Measurements from ENCODE around the gene OR1L6. TPM values are rescaled to one million over a fixed set of nuclear protein-coding genes. Genes with fewer than 3 reads are reported as not detected.

The OR1L6 gene
- not detected for total RNA-seq
- long read RNA-seq = 0 reads

GRCh38 chr9:122742003-122742402 is at the start of gene OR1L6:
OR1L6 (plus strand) TSS chr9:122742303; CDS start chr9:122749848, 7,545 bp downstream.
- intact Hi-C loops (cut with DNase I) = no loop called here
- no peak for ATAC-seq (ENCODE audit: poor library complexity)
- DNase-seq = no peak

- no peak for DNase-seq
- no peak for ATAC-seq (ENCODE audit: poor library complexity)
- intact Hi-C loops (cut with DNase I) = no loop called here
Measured at GRCh38 chr9:122695696-122696095, 46.4 kb upstream of the OR1L6 start.

- DNase-seq (no peak), ATAC-seq (ENCODE audit: poor library complexity) (no peak)
- intact Hi-C loops (cut with DNase I) = no loop called here
Measured at GRCh38 chr9:122718038-122718437, 24.1 kb upstream of the OR1L6 start.

- intact Hi-C loops (cut with DNase I) = no loop called here
- ATAC-seq (ENCODE audit: poor library complexity) = no peak
Measured at GRCh38 chr9:122719218-122719617, 22.9 kb upstream of the OR1L6 start.

GRCh38 chr9:122723690-122724089 is 18.4 kb upstream of the OR1L6 start, which contains the start of gene OR1L4:
OR1L4 (plus strand) TSS chr9:122723990; CDS start chr9:122723990, 0 bp downstream.
- DNase-seq (no peak), ATAC-seq (ENCODE audit: poor library complexity) (no peak)
- intact Hi-C loops (cut with DNase I) = no loop called here

More at GRCh38 chr9:122719218-122719617, 22.9 kb upstream of the OR1L6 start:
- DNase-seq = no peak

- intact Hi-C loops (cut with DNase I) = no loop called here
- DNase-seq (no peak), ATAC-seq (ENCODE audit: poor library complexity) (no peak)
Measured at GRCh38 chr9:122754825-122755224, 12.7 kb downstream of the OR1L6 start.

- ATAC-seq (ENCODE audit: poor library complexity) = no peak
- DNase-seq = no peak
Measured at GRCh38 chr9:122767817-122768216, 25.7 kb downstream of the OR1L6 start.

GRCh38 chr9:122777052-122777451 is 34.9 kb downstream of the OR1L6 start:
- ATAC-seq (ENCODE audit: poor library complexity) (no peak), DNase-seq (no peak)
- intact Hi-C loops (cut with DNase I) = no loop called here

More at GRCh38 chr9:122767817-122768216, 25.7 kb downstream of the OR1L6 start:
- intact Hi-C loops (cut with DNase I) = no loop called here

- DNase-seq (no peak), ATAC-seq (ENCODE audit: poor library complexity) (no peak)
- intact Hi-C loops (cut with DNase I) = no loop called here
Measured at GRCh38 chr9:122777935-122778627, 36.0 kb downstream of the OR1L6 start.

- intact Hi-C loops (cut with DNase I) = no loop called here
Measured at GRCh38 chr9:122779181-122779580, 37.1 kb downstream of the OR1L6 start.

GRCh38 chr9:122780026-122780425 is 37.9 kb downstream of the OR1L6 start:
- intact Hi-C loops (cut with DNase I) = no loop called here
- no peak for ATAC-seq (ENCODE audit: poor library complexity)

More at GRCh38 chr9:122779181-122779580, 37.1 kb downstream of the OR1L6 start:
- ATAC-seq (ENCODE audit: poor library complexity) (no peak), DNase-seq (no peak)

GRCh38 chr9:122781671-122782070 is 39.6 kb downstream of the OR1L6 start:
- intact Hi-C loops (cut with DNase I) = no loop called here
- DNase-seq (no peak), ATAC-seq (ENCODE audit: poor library complexity) (no peak)

More at GRCh38 chr9:122780026-122780425, 37.9 kb downstream of the OR1L6 start:
- DNase-seq = no peak

- no peak for ATAC-seq (ENCODE audit: poor library complexity)
- intact Hi-C loops (cut with DNase I) = no loop called here
- no peak for DNase-seq
Measured at GRCh38 chr9:122785269-122785668, 43.2 kb downstream of the OR1L6 start.

- ATAC-seq (ENCODE audit: poor library complexity) (no peak), DNase-seq (no peak)
- intact Hi-C loops (cut with DNase I) = no loop called here
Measured at GRCh38 chr9:122786338-122786737, 44.2 kb downstream of the OR1L6 start.

GRCh38 chr9:122788831-122789230 is 46.7 kb downstream of the OR1L6 start, which contains the start of gene OR5C1:
OR5C1 (plus strand) TSS chr9:122788933; CDS start chr9:122788933, 0 bp downstream.
- no peak for DNase-seq
- no peak for ATAC-seq (ENCODE audit: poor library complexity)
- intact Hi-C loops (cut with DNase I) = no loop called here

- ATAC-seq (ENCODE audit: poor library complexity) (no peak), DNase-seq (no peak)
Measured at GRCh38 chr9:122789256-122790046, 47.3 kb downstream of the OR1L6 start.

GRCh38 chr9:122791872-122792669 is 50.0 kb downstream of the OR1L6 start:
- ATAC-seq (ENCODE audit: poor library complexity) (no peak), DNase-seq (no peak)
- intact Hi-C loops (cut with DNase I) = no loop called here

More at GRCh38 chr9:122789256-122790046, 47.3 kb downstream of the OR1L6 start:
- intact Hi-C loops (cut with DNase I) = no loop called here

GRCh38 chr9:122797316-122798063 is 55.4 kb downstream of the OR1L6 start:
- intact Hi-C loops (cut with DNase I) = no loop called here
- no peak for DNase-seq
- no peak for ATAC-seq (ENCODE audit: poor library complexity)
